KMS-11 (cell line): ENCODE measurements around the gene VCP.
A peak's percentile ranks its signal among the peaks of the same experiment; 100 is the strongest.

Experiments
- H2AFZ ChIP-seq: fragments of 200-600 bp; sonication (generic); 2 replicates; pipeline ENCODE4 v1.6.1; 2016; ENCODE audit warnings: antibody characterized with exemption, mixed run types, low read depth
- H3K27ac ChIP-seq: fragments of 200-600 bp; sonication (generic); 2 replicates; pipeline ENCODE4 v1.6.1; 2016; ENCODE audit warnings: mild to moderate bottlenecking, mixed run types
- H3K27me3 ChIP-seq: fragments of 200-600 bp; sonication (generic); 2 replicates; pipeline ENCODE4 v1.6.1; 2017; ENCODE audit warnings: mild to moderate bottlenecking, low read depth, mixed run types, moderate library complexity; ENCODE audit not compliant: insufficient read depth
- H3K36me3 ChIP-seq: fragments of 200-600 bp; sonication (generic); 2 replicates; pipeline ENCODE4 v1.6.1; 2017; ENCODE audit warnings: mild to moderate bottlenecking, mixed run types; ENCODE audit not compliant: insufficient read depth
- H3K4me1 ChIP-seq: fragments of 200-600 bp; sonication (generic); 2 replicates; pipeline ENCODE4 v1.6.1; 2016; ENCODE audit warnings: mild to moderate bottlenecking, low read depth, mixed run types; ENCODE audit not compliant: poor library complexity, severe bottlenecking
- H3K4me2 ChIP-seq: fragments of 200-600 bp; sonication (generic); 2 replicates; pipeline ENCODE4 v1.7.0; 2016; ENCODE audit warnings: mild to moderate bottlenecking, mixed run types
- H3K4me3 ChIP-seq: fragments of 200-600 bp; sonication (generic); IDR thresholded peaks from 2 replicates; pipeline ENCODE4 v1.6.1; 2017; ENCODE audit warnings: low read depth, low read length, mixed read lengths; ENCODE audit not compliant: insufficient read depth
- H3K79me2 ChIP-seq: fragments of 200-600 bp; sonication (generic); 2 replicates; pipeline ENCODE4 v1.6.1; 2016; ENCODE audit warnings: low read depth, mixed run types; ENCODE audit not compliant: insufficient read depth
- H3K9ac ChIP-seq: fragments of 200-600 bp; sonication (generic); 2 replicates; pipeline ENCODE4 v1.6.1; 2016; ENCODE audit warnings: mild to moderate bottlenecking, mixed run types
- H4K20me1 ChIP-seq: fragments of 200-600 bp; sonication (generic); 2 replicates; pipeline ENCODE4 v1.6.1; 2016; ENCODE audit warnings: mild to moderate bottlenecking, mixed run types; ENCODE audit not compliant: insufficient read depth
- TF ChIP-seq, protein P1 (sequence below): fragments of 200-600 bp; sonication (generic); conservative IDR thresholded peaks from 2 replicates; pipeline ENCODE4 v1.6.1; 2017; ENCODE audit warnings: low read depth, mild to moderate bottlenecking, antibody characterized with exemption, low read length, moderate library complexity, mixed read lengths

Gene VCP

DNA sequence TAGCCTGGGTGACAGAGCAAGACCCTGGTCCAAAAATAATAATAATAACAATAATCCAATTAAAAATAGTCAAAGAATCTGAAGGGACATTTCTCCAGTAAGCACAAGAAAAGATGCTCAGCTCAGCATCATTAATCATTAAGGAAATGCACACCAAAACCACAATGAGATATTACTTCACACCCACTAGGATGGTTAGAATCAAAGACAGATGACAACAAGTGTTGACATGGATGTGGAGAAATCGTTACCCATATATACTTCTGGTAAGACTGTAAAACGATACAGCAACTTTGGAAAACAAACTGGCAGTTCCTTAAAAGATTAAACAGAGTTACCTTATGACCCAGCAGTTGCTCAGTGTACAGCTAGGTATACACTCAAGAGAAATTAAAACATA is 12.7 kb upstream of the VCP start:
- H3K36me3 ChIP-seq = no peaks in the 10 kb centered on the region
- H3K4me3 ChIP-seq = no peak overlapping the region
- no peaks in the 10 kb centered on the region for H3K79me2 ChIP-seq
- no peak overlapping the region for H3K27ac ChIP-seq
- no peak overlapping the region for H2AFZ ChIP-seq
- H3K4me2 ChIP-seq = no peak overlapping the region
- no peaks in the 10 kb centered on the region for H4K20me1 ChIP-seq
- no peaks in the 10 kb centered on the region for H3K4me1 ChIP-seq
- TF ChIP-seq, protein P1, sequence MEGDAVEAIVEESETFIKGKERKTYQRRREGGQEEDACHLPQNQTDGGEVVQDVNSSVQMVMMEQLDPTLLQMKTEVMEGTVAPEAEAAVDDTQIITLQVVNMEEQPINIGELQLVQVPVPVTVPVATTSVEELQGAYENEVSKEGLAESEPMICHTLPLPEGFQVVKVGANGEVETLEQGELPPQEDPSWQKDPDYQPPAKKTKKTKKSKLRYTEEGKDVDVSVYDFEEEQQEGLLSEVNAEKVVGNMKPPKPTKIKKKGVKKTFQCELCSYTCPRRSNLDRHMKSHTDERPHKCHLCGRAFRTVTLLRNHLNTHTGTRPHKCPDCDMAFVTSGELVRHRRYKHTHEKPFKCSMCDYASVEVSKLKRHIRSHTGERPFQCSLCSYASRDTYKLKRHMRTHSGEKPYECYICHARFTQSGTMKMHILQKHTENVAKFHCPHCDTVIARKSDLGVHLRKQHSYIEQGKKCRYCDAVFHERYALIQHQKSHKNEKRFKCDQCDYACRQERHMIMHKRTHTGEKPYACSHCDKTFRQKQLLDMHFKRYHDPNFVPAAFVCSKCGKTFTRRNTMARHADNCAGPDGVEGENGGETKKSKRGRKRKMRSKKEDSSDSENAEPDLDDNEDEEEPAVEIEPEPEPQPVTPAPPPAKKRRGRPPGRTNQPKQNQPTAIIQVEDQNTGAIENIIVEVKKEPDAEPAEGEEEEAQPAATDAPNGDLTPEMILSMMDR = no peak
- H3K27me3 ChIP-seq = no peaks in the 10 kb centered on the region
- no peak overlapping the region for H3K9ac ChIP-seq

DNA sequence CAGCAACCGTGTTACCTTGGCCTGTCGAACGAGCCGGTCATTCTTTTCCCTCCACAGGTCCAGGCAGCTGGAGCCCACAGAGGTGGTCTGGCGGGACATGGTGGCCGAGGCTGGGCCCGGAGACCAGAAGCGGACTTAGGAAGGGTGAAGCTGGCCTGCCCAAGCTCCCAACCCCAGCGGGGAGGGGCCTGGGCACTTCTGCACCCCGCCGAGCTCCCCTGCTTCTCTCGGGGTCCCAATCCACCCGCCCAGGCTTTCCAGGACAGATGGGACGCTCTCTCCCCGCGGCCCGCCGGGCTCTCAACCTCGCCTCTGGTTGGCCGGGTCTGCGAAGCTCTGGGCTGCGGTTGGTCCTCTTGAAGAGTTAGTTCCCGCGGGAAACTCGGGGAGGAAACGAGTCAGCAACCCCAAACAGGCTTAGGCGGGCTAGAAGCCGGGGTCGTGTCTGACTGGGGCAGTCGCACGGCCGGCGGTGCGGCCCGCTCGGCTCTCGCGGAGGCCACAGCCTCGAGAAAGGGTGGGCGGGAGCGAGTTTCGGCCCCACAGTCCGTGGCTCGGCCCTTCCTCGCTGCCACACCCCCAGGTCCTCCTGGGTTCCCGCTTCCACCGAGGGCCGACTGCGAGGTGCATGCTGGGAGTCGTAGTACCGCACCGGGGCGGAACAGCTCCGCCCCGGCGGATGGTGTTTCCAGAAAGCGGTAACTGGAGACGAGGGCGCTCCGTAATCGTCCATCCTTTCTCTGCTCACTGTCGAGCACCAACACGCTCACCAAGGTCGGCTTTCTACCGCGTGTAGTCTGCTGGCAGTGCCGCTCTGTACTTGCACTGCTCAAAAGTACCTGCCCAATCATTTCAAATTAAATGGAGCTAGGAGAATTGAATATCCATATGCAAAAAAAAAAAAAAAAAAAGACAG is 7.3 kb upstream of the VCP start, which contains the start of gene FANCG:
Gene FANCG, minus strand, starts transcription at position 517 of the 916 bp plus-strand sequence. Its CDS starts 418 bp downstream, at position 99.
- TF ChIP-seq, protein P1 = no peak
- peak within 1 kb of the TSS; percentile 53 for H3K27ac ChIP-seq
- H3K79me2 ChIP-seq = peaks cover 28% of the 10 kb centered on the region; the same call in 1 of the 2 replicates
- peak within 1 kb of the TSS; percentile 92 for H2AFZ ChIP-seq
- H3K4me3 ChIP-seq = no peak within 1 kb of the TSS
- peaks cover 8% of the 10 kb centered on the region for H3K4me1 ChIP-seq
- H3K4me2 ChIP-seq = peak within 1 kb of the TSS; percentile 95
- H3K36me3 ChIP-seq = no peaks in the 10 kb centered on the region; the same call in 1 of the 2 replicates
- H4K20me1 ChIP-seq = no peaks in the 10 kb centered on the region
- no peaks in the 10 kb centered on the region for H3K27me3 ChIP-seq
- H3K9ac ChIP-seq = peak within 1 kb of the TSS; percentile 64; the same call in 1 of the 2 replicates

DNA sequence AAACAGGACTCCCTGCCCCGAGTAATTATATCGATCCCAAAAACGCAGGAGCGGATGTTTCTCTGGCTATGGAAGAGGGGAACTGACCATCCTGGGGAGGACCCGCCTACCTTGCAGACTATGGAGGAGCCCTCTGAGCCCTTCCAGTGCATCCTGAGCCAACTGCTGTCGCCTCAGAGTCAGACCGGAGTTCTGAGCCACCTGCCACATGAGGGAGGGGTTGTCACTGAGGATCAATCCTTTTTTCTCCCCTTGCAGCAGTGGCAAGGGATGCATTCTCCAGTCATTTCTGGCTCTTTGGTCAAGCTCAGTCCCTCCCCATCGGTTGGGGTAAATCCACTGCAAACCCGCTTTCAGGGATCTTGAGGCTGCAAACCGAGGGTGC is 6.6 kb upstream of the VCP start:
- H3K4me1 ChIP-seq = peaks cover 8% of the 10 kb centered on the region
- H3K4me2 ChIP-seq = peak overlapping the region; percentile 95
- H3K9ac ChIP-seq = peak overlapping the region; percentile 64; the same call in 1 of the 2 replicates
- H3K36me3 ChIP-seq = no peaks in the 10 kb centered on the region; the same call in 1 of the 2 replicates
- no peaks in the 10 kb centered on the region for H3K27me3 ChIP-seq
- no peak overlapping the region for H3K4me3 ChIP-seq
- H4K20me1 ChIP-seq = no peaks in the 10 kb centered on the region
- peak overlapping the region; percentile 53; the same call in 1 of the 2 replicates for H3K27ac ChIP-seq
- peak overlapping the region; percentile 92 for H2AFZ ChIP-seq
- H3K79me2 ChIP-seq = peaks cover 28% of the 10 kb centered on the region; the same call in 1 of the 2 replicates
- TF ChIP-seq, protein P1 = no peak

DNA sequence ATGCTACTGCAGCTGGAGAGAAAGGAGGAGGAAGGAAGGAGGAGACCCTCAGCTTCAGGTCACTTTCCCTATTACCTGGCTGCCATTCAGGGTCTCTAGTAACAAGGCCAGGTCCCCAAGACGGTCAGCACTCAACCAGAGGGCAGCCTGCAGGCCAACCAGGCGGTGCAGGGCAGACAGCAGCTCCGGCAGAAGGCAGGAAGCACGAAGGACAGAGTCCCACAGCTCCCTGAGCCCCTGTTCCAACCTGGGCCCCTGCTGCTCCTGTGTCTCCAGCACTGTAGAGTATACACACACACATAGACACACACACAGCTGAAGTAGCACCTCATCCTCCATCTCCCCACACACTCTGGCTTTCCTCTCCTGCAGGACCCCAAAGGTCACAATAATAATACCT is 5.6 kb upstream of the VCP start:
- TF ChIP-seq, protein P1 = no peak
- Histone ChIP-seq H4K20me1 (no peaks in the 10 kb centered on the region), H2AFZ (no peak overlapping the region), H3K4me3 (no peak overlapping the region), H3K4me1 (peaks cover 11% of the 10 kb centered on the region), H3K79me2 (peaks cover 28% of the 10 kb centered on the region; the same call in 1 of the 2 replicates), H3K4me2 (peak overlapping the region; percentile 95; the same call in 1 of the 2 replicates), H3K27me3 (no peaks in the 10 kb centered on the region), H3K36me3 (no peaks in the 10 kb centered on the region; the same call in 1 of the 2 replicates), H3K9ac (no peak overlapping the region; the same call in 1 of the 2 replicates), H3K27ac (no peak overlapping the region)
